Neural progenitor cell (in vitro differentiated cells): ENCODE data around the gene SREBF1.

Experiments
- EZH2 ChIP-seq: fragments of 200-600 bp; sonication (generic); IDR thresholded peaks from 2 replicates; pipeline ENCODE4 v1.6.1; 2017; ENCODE audit warnings: antibody characterized with exemption, mild to moderate bottlenecking, moderate library complexity
- TF ChIP-seq, protein P1 (sequence below): fragments of 200-600 bp; sonication (generic); IDR thresholded peaks from 2 replicates; pipeline ENCODE4 v1.5.1; 2017; ENCODE audit warnings: antibody characterized with exemption, mild to moderate bottlenecking

- TF ChIP-seq, protein P1, sequence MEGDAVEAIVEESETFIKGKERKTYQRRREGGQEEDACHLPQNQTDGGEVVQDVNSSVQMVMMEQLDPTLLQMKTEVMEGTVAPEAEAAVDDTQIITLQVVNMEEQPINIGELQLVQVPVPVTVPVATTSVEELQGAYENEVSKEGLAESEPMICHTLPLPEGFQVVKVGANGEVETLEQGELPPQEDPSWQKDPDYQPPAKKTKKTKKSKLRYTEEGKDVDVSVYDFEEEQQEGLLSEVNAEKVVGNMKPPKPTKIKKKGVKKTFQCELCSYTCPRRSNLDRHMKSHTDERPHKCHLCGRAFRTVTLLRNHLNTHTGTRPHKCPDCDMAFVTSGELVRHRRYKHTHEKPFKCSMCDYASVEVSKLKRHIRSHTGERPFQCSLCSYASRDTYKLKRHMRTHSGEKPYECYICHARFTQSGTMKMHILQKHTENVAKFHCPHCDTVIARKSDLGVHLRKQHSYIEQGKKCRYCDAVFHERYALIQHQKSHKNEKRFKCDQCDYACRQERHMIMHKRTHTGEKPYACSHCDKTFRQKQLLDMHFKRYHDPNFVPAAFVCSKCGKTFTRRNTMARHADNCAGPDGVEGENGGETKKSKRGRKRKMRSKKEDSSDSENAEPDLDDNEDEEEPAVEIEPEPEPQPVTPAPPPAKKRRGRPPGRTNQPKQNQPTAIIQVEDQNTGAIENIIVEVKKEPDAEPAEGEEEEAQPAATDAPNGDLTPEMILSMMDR, result no peak
- TF ChIP-seq EZH2, result no peak
Observed at GRCh38 chr17:17886226-17886625, 49.4 kb upstream of the SREBF1 start.
